Fibroblast of peridontal ligament (primary cell): Measurements from ENCODE around the gene HSPBAP1.

Experiments
- DNase-seq: peaks from one replicate; pipeline ENCODE4 v3.0.0-alpha.2; 2010; ENCODE audit errors: extremely low read depth

Gene HSPBAP1

GRCh38 chr3:122793568-122794416 lies at the start of gene HSPBAP1:
TSS of gene HSPBAP1 (minus strand) at chr3:122793831. CDS start at chr3:122793680, 151 bp downstream.
- peak; percentile 88 for DNase-seq

- no peak for DNase-seq
These were observed 42.0 kb upstream of the HSPBAP1 start for GRCh38 chr3:122835590-122835989.

GRCh38 chr3:122828281-122828680 lies 34.6 kb upstream of the HSPBAP1 start:
- no peak for DNase-seq

GRCh38 chr3:122826278-122826677 lies 32.6 kb upstream of the HSPBAP1 start:
- no peak for DNase-seq

GRCh38 chr3:122825460-122825859 lies 31.8 kb upstream of the HSPBAP1 start:
- no peak for DNase-seq

GRCh38 chr3:122824465-122825381 lies 31.1 kb upstream of the HSPBAP1 start:
- DNase-seq: peak; percentile 8

GRCh38 chr3:122816587-122816986 lies 23.0 kb upstream of the HSPBAP1 start:
- DNase-seq: no peak

GRCh38 chr3:122810734-122811133 lies 17.1 kb upstream of the HSPBAP1 start:
- no peak for DNase-seq

- DNase-seq: no peak
These were observed 10.3 kb upstream of the HSPBAP1 start for GRCh38 chr3:122803977-122804376.

GRCh38 chr3:122802323-122802722 lies 8.7 kb upstream of the HSPBAP1 start:
- no peak for DNase-seq

- DNase-seq: no peak
These were observed 7.1 kb upstream of the HSPBAP1 start for GRCh38 chr3:122800706-122801237.

GRCh38 chr3:122800031-122800430 lies 6.4 kb upstream of the HSPBAP1 start:
- no peak for DNase-seq

- DNase-seq: no peak
These were observed 5.7 kb upstream of the HSPBAP1 start for GRCh38 chr3:122799322-122799721.

GRCh38 chr3:122797291-122797690 lies 3.7 kb upstream of the HSPBAP1 start:
- DNase-seq: peak; percentile 6

GRCh38 chr3:122795674-122796195 lies 2.1 kb upstream of the HSPBAP1 start:
- DNase-seq: peak; percentile 18

- DNase-seq: peak; percentile 55
These were observed 1.4 kb upstream of the HSPBAP1 start, which contains the start of gene SLC49A4 for GRCh38 chr3:122794779-122795673. TSS of gene SLC49A4 (plus strand) at chr3:122795069. CDS start at chr3:122795193, 124 bp downstream.

- DNase-seq: peak; percentile 62
These were observed 800 bp upstream of the HSPBAP1 start for GRCh38 chr3:122794483-122794778.

- no peak for DNase-seq
These were observed 3.9 kb downstream of the HSPBAP1 start for GRCh38 chr3:122789585-122790273.

- no peak for DNase-seq
These were observed 5.8 kb downstream of the HSPBAP1 start for GRCh38 chr3:122787872-122788271.

GRCh38 chr3:122786066-122786465 lies 7.6 kb downstream of the HSPBAP1 start:
- DNase-seq: peak; percentile 60
